ENCODE measurements around the gene LPAR3.
"Not testable (repeated sequence)": the region's sequence is repeated elsewhere in the genome, so short reads cannot be mapped to it uniquely, and the experiment has no call there.

DNA sequence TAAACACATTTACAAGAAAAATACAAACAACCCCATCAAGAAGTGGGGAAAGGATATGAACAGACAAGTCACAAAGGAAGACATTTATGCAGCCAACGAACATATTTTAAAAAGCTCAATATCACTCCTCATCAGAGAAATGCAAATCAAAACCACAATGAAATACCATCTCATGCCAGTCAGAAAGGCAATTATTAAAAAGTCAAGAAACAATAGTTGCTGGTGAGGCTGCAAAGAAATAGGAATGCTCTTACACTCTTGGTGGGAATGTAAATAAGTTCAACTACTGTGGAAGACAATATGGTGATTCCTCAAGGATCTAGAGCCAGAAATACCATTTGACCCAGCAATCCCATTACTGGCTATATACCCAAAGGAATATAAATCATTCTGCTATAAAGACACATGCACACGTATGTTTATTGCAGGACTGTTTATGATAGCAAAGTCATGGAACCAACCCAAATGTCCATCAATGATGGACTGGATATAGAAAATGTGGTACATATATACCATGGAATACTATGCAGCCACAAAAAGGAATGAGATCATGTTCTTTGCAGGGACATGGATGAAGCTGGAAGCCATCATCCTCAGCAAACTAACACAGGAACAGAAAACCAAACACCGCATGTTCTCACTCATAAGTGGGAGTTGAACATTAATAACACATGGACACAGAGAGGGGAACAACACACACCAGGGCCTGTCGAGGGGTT, 15.9 kb upstream of the LPAR3 start:
- not testable (repeated sequence) for TF ChIP-seq GABPA (IDR thresholded peaks at IDR 0.05; ENCODE audit: low read depth); FOSL2 (IDR thresholded peaks at IDR 0.05; ENCODE audit: borderline replicate concordance, low read depth)
- TF ChIP-seq, protein P1, sequence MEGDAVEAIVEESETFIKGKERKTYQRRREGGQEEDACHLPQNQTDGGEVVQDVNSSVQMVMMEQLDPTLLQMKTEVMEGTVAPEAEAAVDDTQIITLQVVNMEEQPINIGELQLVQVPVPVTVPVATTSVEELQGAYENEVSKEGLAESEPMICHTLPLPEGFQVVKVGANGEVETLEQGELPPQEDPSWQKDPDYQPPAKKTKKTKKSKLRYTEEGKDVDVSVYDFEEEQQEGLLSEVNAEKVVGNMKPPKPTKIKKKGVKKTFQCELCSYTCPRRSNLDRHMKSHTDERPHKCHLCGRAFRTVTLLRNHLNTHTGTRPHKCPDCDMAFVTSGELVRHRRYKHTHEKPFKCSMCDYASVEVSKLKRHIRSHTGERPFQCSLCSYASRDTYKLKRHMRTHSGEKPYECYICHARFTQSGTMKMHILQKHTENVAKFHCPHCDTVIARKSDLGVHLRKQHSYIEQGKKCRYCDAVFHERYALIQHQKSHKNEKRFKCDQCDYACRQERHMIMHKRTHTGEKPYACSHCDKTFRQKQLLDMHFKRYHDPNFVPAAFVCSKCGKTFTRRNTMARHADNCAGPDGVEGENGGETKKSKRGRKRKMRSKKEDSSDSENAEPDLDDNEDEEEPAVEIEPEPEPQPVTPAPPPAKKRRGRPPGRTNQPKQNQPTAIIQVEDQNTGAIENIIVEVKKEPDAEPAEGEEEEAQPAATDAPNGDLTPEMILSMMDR (IDR thresholded peaks at IDR 0.05) = not testable (repeated sequence)

All from SK-N-SH (cell line).